A172 (cell line): Measurements from ENCODE around the gene EPB41L4A. TPM values are rescaled to one million over a fixed set of nuclear protein-coding genes. Genes with fewer than 3 reads are reported as not detected.
"Not testable (repeated sequence)": the region's sequence is repeated elsewhere in the genome, so short reads cannot be mapped to it uniquely, and the experiment has no call there.

Source experiments
- DNase-seq: peaks from one replicate; pipeline ENCODE4 v3.0.0-alpha.2; 2015; ENCODE audit warnings: low spot score
- total RNA-seq: library from RNA; depleted of rRNA; stranded (reverse); fragments of >200 nt; shearing (Covaris generic); gene quantifications from 2 replicates; pipeline ENCODE4 v1.2.3, GENCODE V29; 2014

EPB41L4A gene
- total RNA-seq, 1 experiment from 2014 or later = 2.2 TPM

- DNase-seq = no peak
Observed at GRCh38 chr5:112208699-112209615, 210.1 kb downstream of the EPB41L4A start.

GRCh38 chr5:112208195-112208594, 210.9 kb downstream of the EPB41L4A start:
- DNase-seq = not testable (repeated sequence)

- no peak for DNase-seq
Observed at GRCh38 chr5:112205846-112206245, 213.2 kb downstream of the EPB41L4A start.

GRCh38 chr5:112203229-112203628, 215.8 kb downstream of the EPB41L4A start:
- DNase-seq = peak; percentile 24

- DNase-seq = no peak
Observed at GRCh38 chr5:112202694-112203093, 216.4 kb downstream of the EPB41L4A start.

GRCh38 chr5:112201141-112201540, 217.9 kb downstream of the EPB41L4A start:
- DNase-seq = no peak

- DNase-seq = no peak
Observed at GRCh38 chr5:112200131-112200530, 218.9 kb downstream of the EPB41L4A start.

- DNase-seq = no peak
Observed at GRCh38 chr5:112196584-112196983, 222.5 kb downstream of the EPB41L4A start.

- no peak for DNase-seq
Observed at GRCh38 chr5:112195924-112196323, 223.2 kb downstream of the EPB41L4A start.

- no peak for DNase-seq
Observed at GRCh38 chr5:112192866-112193265, 226.2 kb downstream of the EPB41L4A start.

GRCh38 chr5:112192072-112192471, 227.0 kb downstream of the EPB41L4A start:
- DNase-seq = no peak

GRCh38 chr5:112189391-112189790, 229.7 kb downstream of the EPB41L4A start:
- DNase-seq = no peak

GRCh38 chr5:112186401-112186990, 232.6 kb downstream of the EPB41L4A start:
- DNase-seq = peak; percentile 33

- no peak for DNase-seq
Observed at GRCh38 chr5:112183874-112184273, 235.2 kb downstream of the EPB41L4A start.

- peak; percentile 11 for DNase-seq
Observed at GRCh38 chr5:112183103-112183711, 235.9 kb downstream of the EPB41L4A start.

GRCh38 chr5:112179290-112179689, 239.8 kb downstream of the EPB41L4A start:
- no peak for DNase-seq

- peak; percentile 71 for DNase-seq
Observed at GRCh38 chr5:112174959-112175594, 244.0 kb downstream of the EPB41L4A start.

GRCh38 chr5:112165897-112166737, 253.0 kb downstream of the EPB41L4A start:
- DNase-seq = no peak

GRCh38 chr5:112165399-112165798, 253.7 kb downstream of the EPB41L4A start:
- DNase-seq = no peak

- DNase-seq = no peak
Observed at GRCh38 chr5:112163435-112163834, 255.6 kb downstream of the EPB41L4A start.

GRCh38 chr5:112161392-112161748, 257.7 kb downstream of the EPB41L4A start:
- no peak for DNase-seq
